HepG2 (cell line): Measurements from ENCODE around the gene S100A6. TPM values are rescaled to one million over a fixed set of nuclear protein-coding genes. Genes with fewer than 3 reads are reported as not detected.

Experiments
- ATAC-seq: fragments of 200-7000 bp; cut with Tn5 transposase; 3 replicates; pipeline ENCODE4 v1.9.1; 2020; ENCODE audit warnings: mild to moderate bottlenecking, moderate library complexity
- BruUV-seq: library from RNA; stranded (reverse); fragments of 400-500 nt; replicated peaks from 2 replicates; lab custom pipeline; 2021; lab: Mats Ljungman, UMichigan
- CTCF ChIA-PET: fragments of 300-600 bp; formaldehyde crosslinking; extraction: SDS; loops from one replicate; lab custom pipeline; 2021; ENCODE audit warnings: low total read pairs, inconsistent platforms, low intra/inter-chr PET ratio; lab: Yijun Ruan, JAX
- POLR2A ChIA-PET: fragments of 350-600 bp; sonication (Branson Sonifier 250); formaldehyde crosslinking; loops from one replicate; lab custom pipeline; 2020; ENCODE audit warnings: antibody characterized with exemption, inconsistent platforms; lab: Yijun Ruan, JAX
- DNase-seq: peaks from one replicate; pipeline ENCODE4 v3.0.0-alpha.2; 2015; ENCODE audit warnings: low spot score
- FAIRE-seq: peaks from 3 replicates; lab custom pipeline; 2011; peaks lifted over from hg19 to GRCh38; lab: Jason Lieb, UNC
- H2AFZ ChIP-seq: one replicate; pipeline ENCODE4 v1.6.1; 2011; ENCODE audit warnings: low read length, inconsistent platforms
- H3K27ac ChIP-seq: fragments of 300-600 bp; 3 replicates; pipeline ENCODE4 v1.8.0; 2011; ENCODE audit warnings: mixed run types, mild to moderate bottlenecking, mixed read lengths, low read length, inconsistent platforms; ENCODE audit not compliant: insufficient read depth; ENCODE audit errors: extremely low read length
- H3K27me3 ChIP-seq, 2 experiments: fragments of 200-600 bp in 1 of 2; 2 replicates in 1 of 2; 3 replicates in 1 of 2; pipeline versions ENCODE4 v1.6.0 to v1.8.0; 2011; ENCODE audit warnings: low read length in 2 of 2, mild to moderate bottlenecking in 2 of 2, moderate library complexity in 2 of 2, inconsistent platforms in 1 of 2; ENCODE audit not compliant: insufficient read depth in 2 of 2, control insufficient read depth in 1 of 2
- H3K36me3 ChIP-seq, 2 experiments: fragments of 200-600 bp in 1 of 2; replicated peaks in 1 of 2; 2 replicates in 1 of 2; 3 replicates in 1 of 2; pipeline versions ENCODE4 v1.5.1 to v1.8.0; 2011; ENCODE audit warnings: low read length in 2 of 2, inconsistent platforms in 1 of 2; ENCODE audit not compliant: insufficient read depth in 2 of 2, control insufficient read depth in 1 of 2
- H3K4me1 ChIP-seq: 2 replicates; pipeline ENCODE4 v1.5.1; 2012; ENCODE audit warnings: low read length, inconsistent platforms; ENCODE audit not compliant: insufficient read depth
- H3K4me2 ChIP-seq: 2 replicates; pipeline ENCODE4 v1.6.0; 2011; ENCODE audit warnings: low read depth, low read length, inconsistent platforms
- H3K4me3 ChIP-seq, 3 experiments: fragments of 200-600 bp in 1 of 3; sonication (generic), shearing (Covaris generic) in 1 of 3; replicated peaks in 1 of 3; 2 replicates each; pipeline ENCODE4 v1.5.1; 2011 to 2016; ENCODE audit warnings: low read length in 3 of 3, inconsistent platforms in 2 of 3, low read depth in 2 of 3, mild to moderate bottlenecking in 2 of 3, control low read depth in 1 of 3, mixed read lengths in 1 of 3; ENCODE audit not compliant: insufficient read depth in 1 of 3
- H3K79me2 ChIP-seq: one replicate; pipeline ENCODE4 v1.6.1; 2011; ENCODE audit warnings: low read length, inconsistent platforms; ENCODE audit not compliant: insufficient read depth
- H3K9ac ChIP-seq: 2 replicates; pipeline ENCODE4 v1.6.0; 2011; ENCODE audit warnings: mild to moderate bottlenecking, low read depth, low read length, inconsistent platforms; ENCODE audit not compliant: insufficient read depth
- H3K9me3 ChIP-seq: 2 replicates; pipeline ENCODE4 v1.5.1; 2012; ENCODE audit warnings: mild to moderate bottlenecking, low read length
- H4K20me1 ChIP-seq: 2 replicates; pipeline ENCODE4 v1.6.0; 2011; ENCODE audit warnings: inconsistent platforms, mild to moderate bottlenecking, low read length, moderate library complexity; ENCODE audit not compliant: insufficient read depth
- ASH2L ChIP-seq: fragments of 300-600, 200-600 bp; sonication (generic); IDR thresholded peaks from 2 replicates; pipeline ENCODE4 v1.7.0; 2017; ENCODE audit warnings: low read depth, mild to moderate bottlenecking, moderate library complexity, mixed read lengths, low read length; ENCODE audit not compliant: insufficient read length
- BCL6 ChIP-seq: IDR thresholded peaks from 2 replicates; pipeline ENCODE4 v1.6.1; 2016; ENCODE audit warnings: missing genetic modification reagents, missing compliant biosample characterization
- KLF11 ChIP-seq: IDR thresholded peaks from 2 replicates; pipeline ENCODE4 v1.6.1; 2016; ENCODE audit warnings: missing compliant biosample characterization
- KMT2A ChIP-seq: sonication (generic); formaldehyde crosslinking; IDR thresholded peaks from 2 replicates; pipeline ENCODE4 v1.4.0; 2020; ENCODE audit warnings: missing genetic modification reagents
- SMARCC2 ChIP-seq: fragments of 450-650 bp; IDR thresholded peaks from 2 replicates; pipeline ENCODE4 v1.6.1; 2017; ENCODE audit warnings: antibody characterized with exemption, mild to moderate bottlenecking
- ZNF546 ChIP-seq: sonication (generic); formaldehyde crosslinking; conservative IDR thresholded peaks from 2 replicates; pipeline ENCODE4 v1.8.1; 2023; ENCODE audit warnings: mild to moderate bottlenecking, missing genetic modification reagents
- ZNF737 ChIP-seq: sonication (generic); formaldehyde crosslinking; IDR thresholded peaks from 2 replicates; pipeline ENCODE4 v1.5.0; 2020; ENCODE audit warnings: missing genetic modification reagents, mild to moderate bottlenecking, borderline replicate concordance
- WGBS: methylation state at CpG from one replicate; pipeline ENCODE4 v1.1.6; 2017; ENCODE audit warnings: low lambda C conversion rate; 5-methylcytosine and 5-hydroxymethylcytosine counted together
- in situ Hi-C: cut with HindIII; loops from 2 replicates; pipeline ENCODE4 v1.10.0; 2017; ENCODE audit warnings: low pct_unique_long_range_greater_than_20kb; ENCODE audit not compliant: extremely low pct_ligation_motif_present
- intact Hi-C: fragments of 100-400 bp; cut with micrococcal nuclease; formaldehyde crosslinking; loops from one replicate; pipeline ENCODE4 v1.10.0; 2022; ENCODE audit not compliant: unreplicated experiment
- polyA plus RNA-seq, 8 experiments: library from polyadenylated mRNA; depleted of rRNA in 3 of 8; stranded (reverse) in 7 of 8; unstranded in 1 of 8; fragments of >200 nt; fragmentation: Illumina TruSeq in 4 of 8; extraction: Trizol in 4 of 8; gene quantifications; 2 replicates each; pipeline versions ENCODE4 v1.2.1 to v1.2.3, GENCODE V29; 2011 to 2016; ENCODE audit warnings: low read depth in 4 of 8, missing spikeins in 1 of 8, mixed read lengths in 1 of 8; ENCODE audit not compliant: insufficient read depth in 1 of 8
- total RNA-seq, 5 experiments: library from RNA; depleted of rRNA; stranded (reverse); fragments of >200 nt; fragmentation: Illumina TruSeq; extraction: Trizol; gene quantifications; 2 replicates each; pipeline ENCODE4 v1.2.3, GENCODE V29; 2016; ENCODE audit warnings: low read depth in 1 of 5
- TF ChIP-seq, protein P1 (sequence below): sonication (generic); formaldehyde crosslinking; IDR thresholded peaks from 2 replicates; pipeline ENCODE4 v1.4.0; 2020; ENCODE audit warnings: missing genetic modification reagents

The S100A6 gene
- total and polyA plus RNA-seq, 2 of the 13 experiments (the other 11 are each of a cell fraction or from before 2014, with no cell fraction given): 72.9 to 85.0 TPM

DNA sequence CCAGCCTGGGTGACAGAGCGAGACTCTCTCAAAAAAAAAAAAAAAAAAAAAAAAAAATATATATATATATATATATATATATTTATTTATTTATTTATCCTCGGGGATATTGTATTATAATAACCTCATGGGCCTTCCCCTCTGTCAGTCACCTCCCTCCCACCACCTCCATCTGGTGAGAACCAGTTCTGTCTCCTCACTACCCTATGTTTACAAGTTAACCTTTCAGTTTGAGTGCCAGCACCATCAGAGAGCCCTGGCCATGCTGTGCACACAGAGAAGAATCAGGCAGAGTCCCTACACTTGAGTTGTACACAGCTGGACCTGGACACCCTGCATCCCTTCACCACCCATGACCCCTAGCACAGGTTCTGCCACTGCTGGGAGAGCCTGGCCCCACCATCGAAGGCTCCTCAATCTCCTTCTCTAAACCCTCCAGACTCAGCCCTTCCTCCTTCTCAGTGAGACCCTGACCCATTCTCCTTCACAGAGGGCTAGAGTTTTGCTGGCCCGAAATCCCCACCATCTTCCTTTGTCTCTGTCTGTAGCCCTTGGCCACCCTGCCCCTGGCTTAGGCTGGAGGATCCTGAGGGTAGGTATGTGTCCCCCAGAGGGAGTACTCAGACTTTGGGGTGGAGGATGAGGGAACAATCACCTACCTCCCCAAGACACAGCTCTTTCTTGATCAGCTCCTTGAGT is 3.8 kb upstream of the S100A6 start:
- Histone ChIP-seq H3K27ac (no peak overlapping the region), H3K79me2 (no peaks in the 10 kb centered on the region), H3K9me3 (no peaks in the 10 kb centered on the region), H3K4me1 (peaks cover 90% of the 10 kb centered on the region), H3K4me3 (no peak overlapping the region), H4K20me1 (no peaks in the 10 kb centered on the region), H3K4me2 (no peak overlapping the region), H3K9ac (no peak overlapping the region)
- BruUV-seq: no TSS peak
- FAIRE-seq: no peak
- 33% methylated on average over 4 of the region's 4 CpGs for WGBS
- ATAC-seq: no peak
- POLR2A ChIA-PET: no interaction called here
- in situ Hi-C loops: no loop called here
- TF ChIP-seq ZNF737 (CRISPR knock-in tag): no peak
- no peak for TF ChIP-seq SMARCC2
- no peak for TF ChIP-seq BCL6 (CRISPR knock-in tag)
- no peak for TF ChIP-seq KMT2A
- TF ChIP-seq ASH2L: no peak
- TF ChIP-seq KLF11 (CRISPR knock-in tag): no peak
- TF ChIP-seq, protein P1, sequence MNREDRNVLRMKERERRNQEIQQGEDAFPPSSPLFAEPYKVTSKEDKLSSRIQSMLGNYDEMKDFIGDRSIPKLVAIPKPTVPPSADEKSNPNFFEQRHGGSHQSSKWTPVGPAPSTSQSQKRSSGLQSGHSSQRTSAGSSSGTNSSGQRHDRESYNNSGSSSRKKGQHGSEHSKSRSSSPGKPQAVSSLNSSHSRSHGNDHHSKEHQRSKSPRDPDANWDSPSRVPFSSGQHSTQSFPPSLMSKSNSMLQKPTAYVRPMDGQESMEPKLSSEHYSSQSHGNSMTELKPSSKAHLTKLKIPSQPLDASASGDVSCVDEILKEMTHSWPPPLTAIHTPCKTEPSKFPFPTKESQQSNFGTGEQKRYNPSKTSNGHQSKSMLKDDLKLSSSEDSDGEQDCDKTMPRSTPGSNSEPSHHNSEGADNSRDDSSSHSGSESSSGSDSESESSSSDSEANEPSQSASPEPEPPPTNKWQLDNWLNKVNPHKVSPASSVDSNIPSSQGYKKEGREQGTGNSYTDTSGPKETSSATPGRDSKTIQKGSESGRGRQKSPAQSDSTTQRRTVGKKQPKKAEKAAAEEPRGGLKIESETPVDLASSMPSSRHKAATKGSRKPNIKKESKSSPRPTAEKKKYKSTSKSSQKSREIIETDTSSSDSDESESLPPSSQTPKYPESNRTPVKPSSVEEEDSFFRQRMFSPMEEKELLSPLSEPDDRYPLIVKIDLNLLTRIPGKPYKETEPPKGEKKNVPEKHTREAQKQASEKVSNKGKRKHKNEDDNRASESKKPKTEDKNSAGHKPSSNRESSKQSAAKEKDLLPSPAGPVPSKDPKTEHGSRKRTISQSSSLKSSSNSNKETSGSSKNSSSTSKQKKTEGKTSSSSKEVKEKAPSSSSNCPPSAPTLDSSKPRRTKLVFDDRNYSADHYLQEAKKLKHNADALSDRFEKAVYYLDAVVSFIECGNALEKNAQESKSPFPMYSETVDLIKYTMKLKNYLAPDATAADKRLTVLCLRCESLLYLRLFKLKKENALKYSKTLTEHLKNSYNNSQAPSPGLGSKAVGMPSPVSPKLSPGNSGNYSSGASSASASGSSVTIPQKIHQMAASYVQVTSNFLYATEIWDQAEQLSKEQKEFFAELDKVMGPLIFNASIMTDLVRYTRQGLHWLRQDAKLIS (CRISPR knock-in tag): no peak
- TF ChIP-seq ZNF546 (CRISPR knock-in tag): no peak
- TF ChIP-seq, all 625 proteins: peak for 0
- intact Hi-C loops: no loop called here
- Histone ChIP-seq H2AFZ (no peak overlapping the region), H3K36me3 (no peaks in the 10 kb centered on the region), H3K27me3 (peaks cover 0 to 10% of the 10 kb centered on the region in 2 experiments; a peak in 2 of 5 replicates)
- DNase-seq: no peak
- CTCF ChIA-PET: no interaction called here
